MM.1S (cell line): ENCODE data around the gene RAB34.

Source experiments
- DNase-seq: peaks from one replicate; pipeline ENCODE4 v3.0.0-alpha.2; 2015
- H2AFZ ChIP-seq: fragments of 300-600 bp; sonication (generic); 2 replicates; pipeline ENCODE4 v1.6.0; 2016; ENCODE audit warnings: antibody characterized with exemption, low read length
- H3F3A ChIP-seq: fragments of 300-600 bp; sonication (generic); 2 replicates; pipeline ENCODE4 v1.6.1; 2016; ENCODE audit warnings: mild to moderate bottlenecking, antibody characterized with exemption, low read length, moderate library complexity, mixed read lengths; ENCODE audit not compliant: insufficient read depth
- H3K27ac ChIP-seq: fragments of 300-600 bp; sonication (generic); 2 replicates; pipeline ENCODE4 v1.5.1; 2016; ENCODE audit warnings: mild to moderate bottlenecking, low read length
- H3K27me3 ChIP-seq: fragments of 300-600 bp; sonication (generic); replicated peaks from 2 replicates; pipeline ENCODE4 v1.6.0; 2016; ENCODE audit warnings: low read length; ENCODE audit not compliant: insufficient read depth
- H3K36me3 ChIP-seq: fragments of 300-600 bp; sonication (generic); replicated peaks from 2 replicates; pipeline ENCODE4 v1.6.1; 2016; ENCODE audit warnings: mild to moderate bottlenecking, low read length, mixed read lengths; ENCODE audit not compliant: insufficient read depth
- H3K4me1 ChIP-seq: fragments of 300-600 bp; sonication (generic); 2 replicates; pipeline ENCODE4 v1.6.1; 2016; ENCODE audit warnings: low read length, mixed read lengths
- H3K4me2 ChIP-seq: fragments of 300-600 bp; sonication (generic); 2 replicates; pipeline ENCODE4 v1.6.0; 2016; ENCODE audit warnings: low read depth, low read length
- H3K4me3 ChIP-seq: fragments of 300-600 bp; sonication (generic); 2 replicates; pipeline ENCODE4 v1.5.1; 2016; ENCODE audit warnings: low read length, mixed read lengths
- H3K79me2 ChIP-seq: fragments of 300-600 bp; sonication (generic); 2 replicates; pipeline ENCODE4 v1.6.1; 2016; ENCODE audit warnings: mixed run types, low read length, mixed read lengths
- H3K9ac ChIP-seq: fragments of 300-600 bp; sonication (generic); 2 replicates; pipeline ENCODE4 v1.6.1; 2016; ENCODE audit warnings: low read length, mixed read lengths
- H3K9me2 ChIP-seq: fragments of 300-600 bp; sonication (generic); replicated peaks from 2 replicates; pipeline ENCODE4 v1.6.1; 2016; ENCODE audit warnings: mild to moderate bottlenecking, low read length, mixed read lengths; ENCODE audit not compliant: insufficient read depth
- H3K9me3 ChIP-seq: fragments of 300-600 bp; sonication (generic); replicated peaks from 2 replicates; pipeline ENCODE4 v1.6.1; 2016; ENCODE audit warnings: mild to moderate bottlenecking, low read length, mixed read lengths; ENCODE audit not compliant: insufficient read depth
- H4K20me1 ChIP-seq: fragments of 300-600 bp; sonication (generic); 2 replicates; pipeline ENCODE4 v1.6.1; 2016; ENCODE audit warnings: mild to moderate bottlenecking, low read length, moderate library complexity, mixed read lengths; ENCODE audit not compliant: insufficient read depth
- CTCF ChIP-seq: fragments of 300-600 bp; sonication (generic); IDR thresholded peaks from 2 replicates; pipeline ENCODE4 v1.5.1; 2016; ENCODE audit warnings: antibody characterized with exemption, low read length, mixed read lengths
- EZH2 ChIP-seq: fragments of 300-600 bp; sonication (generic); optimal IDR thresholded peaks from 2 replicates; pipeline ENCODE3; 2017; ENCODE audit warnings: low read depth, mild to moderate bottlenecking, antibody characterized with exemption, low read length, mixed read lengths
- EZH2phosphoT487 ChIP-seq: fragments of 300-600 bp; sonication (generic); IDR thresholded peaks from 2 replicates; pipeline ENCODE4 v1.6.1; 2018; ENCODE audit warnings: antibody characterized with exemption, low read length

RAB34 gene

GRCh38 chr17:28717578-28718332 lies at the start of gene RAB34:
TSS of gene RAB34 (minus strand) at chr17:28717868. CDS start at chr17:28717266, 602 bp downstream.
- H3K36me3 ChIP-seq: peaks cover 11% of the 10 kb centered on the region; the same call in 1 of the 2 replicates
- H3K9me3 ChIP-seq: no peaks in the 10 kb centered on the region
- no peak for TF ChIP-seq CTCF
- TF ChIP-seq EZH2phosphoT487: no peak
- no peak within 1 kb of the TSS for H3K4me2 ChIP-seq
- H3K79me2 ChIP-seq: peaks cover 30% of the 10 kb centered on the region
- H3F3A ChIP-seq: peaks cover 30% of the 10 kb centered on the region
- H3K9ac ChIP-seq: no peak within 1 kb of the TSS
- H3K9me2 ChIP-seq: no peaks in the 10 kb centered on the region
- H3K4me1 ChIP-seq: no peaks in the 10 kb centered on the region; the same call in 1 of the 2 replicates
- 0 out of 2 replicates have a peak, but pooled peaks cover 10% of the 10 kb centered on the region for H4K20me1 ChIP-seq
- H3K4me3 ChIP-seq: no peak within 1 kb of the TSS
- no peak within 1 kb of the TSS for H2AFZ ChIP-seq
- DNase-seq: no peak
- H3K27me3 ChIP-seq: peaks cover 55% of the 10 kb centered on the region
- no peak within 1 kb of the TSS for H3K27ac ChIP-seq

GRCh38 chr17:28765038-28765437 lies 47.4 kb upstream of the RAB34 start:
- Histone ChIP-seq H3K4me2 (no peak overlapping the region), H3K9ac (no peak overlapping the region), H3K27me3 (no peaks in the 10 kb centered on the region), H3K27ac (no peak overlapping the region), H3K4me3 (no peak overlapping the region), H3F3A (peaks cover 9% of the 10 kb centered on the region), H3K36me3 (no peaks in the 10 kb centered on the region), H3K4me1 (peaks cover 12% of the 10 kb centered on the region), H3K9me2 (no peaks in the 10 kb centered on the region), H3K9me3 (no peaks in the 10 kb centered on the region), H4K20me1 (no peaks in the 10 kb centered on the region), H2AFZ (no peak overlapping the region), H3K79me2 (peaks cover 7% of the 10 kb centered on the region; the same call in 1 of the 2 replicates)
- DNase-seq: no peak
- TF ChIP-seq EZH2phosphoT487: no peak
- TF ChIP-seq EZH2: no peak

GRCh38 chr17:28763804-28764266 lies 46.2 kb upstream of the RAB34 start:
- Histone ChIP-seq H3K27me3 (no peaks in the 10 kb centered on the region), H3K4me2 (peak overlapping the region; percentile 32), H3K4me3 (no peak overlapping the region), H3K9ac (no peak overlapping the region), H3K27ac (peak overlapping the region; percentile 52; the same call in 1 of the 2 replicates), H3K9me2 (no peaks in the 10 kb centered on the region), H4K20me1 (no peaks in the 10 kb centered on the region), H3K4me1 (peaks cover 12% of the 10 kb centered on the region), H2AFZ (no peak overlapping the region), H3K9me3 (no peaks in the 10 kb centered on the region), H3K36me3 (no peaks in the 10 kb centered on the region), H3K79me2 (peaks cover 7% of the 10 kb centered on the region; the same call in 1 of the 2 replicates), H3F3A (peaks cover 9% of the 10 kb centered on the region)
- DNase-seq: peak; percentile 76
- TF ChIP-seq EZH2phosphoT487: no peak
- no peak for TF ChIP-seq EZH2
- TF ChIP-seq CTCF: peak; percentile 91
